Activated CD4-positive, alpha-beta T cell treated with anti-CD3 and anti-CD28 coated beads for 1 hour (primary cell): ENCODE results near the gene UBXN6.

ENCODE experiments used
- DNase-seq: peaks from one replicate; pipeline ENCODE4 v3.0.0-alpha.2; 2020

UBXN6 gene

GRCh38 chr19:4457654-4458395 is at the start of gene UBXN6:
TSS of gene UBXN6 (minus strand) at chr19:4457794. CDS start at chr19:4457697, 97 bp downstream.
- DNase-seq = peak; percentile 95

- DNase-seq = no peak
Measured at GRCh38 chr19:4507150-4507452, 49.5 kb upstream of the UBXN6 start.

GRCh38 chr19:4506449-4507149 is 49.0 kb upstream of the UBXN6 start:
- DNase-seq = no peak

- DNase-seq = no peak
Measured at GRCh38 chr19:4505570-4506448, 48.2 kb upstream of the UBXN6 start.

- no peak for DNase-seq
Measured at GRCh38 chr19:4504891-4505569, 47.4 kb upstream of the UBXN6 start.

GRCh38 chr19:4504297-4504701 is 46.7 kb upstream of the UBXN6 start:
- no peak for DNase-seq

- DNase-seq = no peak
Measured at GRCh38 chr19:4503825-4504170, 46.2 kb upstream of the UBXN6 start.

- no peak for DNase-seq
Measured at GRCh38 chr19:4503132-4503824, 45.7 kb upstream of the UBXN6 start.

GRCh38 chr19:4502282-4503131 is 44.9 kb upstream of the UBXN6 start:
- no peak for DNase-seq

- DNase-seq = no peak
Measured at GRCh38 chr19:4501691-4502090, 44.1 kb upstream of the UBXN6 start.

- DNase-seq = no peak
Measured at GRCh38 chr19:4500841-4501591, 43.4 kb upstream of the UBXN6 start.

GRCh38 chr19:4499855-4500254 is 42.3 kb upstream of the UBXN6 start:
- no peak for DNase-seq

- DNase-seq = no peak
Measured at GRCh38 chr19:4499318-4499717, 41.7 kb upstream of the UBXN6 start.

- DNase-seq = no peak
Measured at GRCh38 chr19:4498694-4499093, 41.1 kb upstream of the UBXN6 start.

- no peak for DNase-seq
Measured at GRCh38 chr19:4497770-4498389, 40.3 kb upstream of the UBXN6 start.

- no peak for DNase-seq
Measured at GRCh38 chr19:4496304-4496703, 38.7 kb upstream of the UBXN6 start.

GRCh38 chr19:4495471-4495870 is 37.9 kb upstream of the UBXN6 start:
- DNase-seq = no peak

- no peak for DNase-seq
Measured at GRCh38 chr19:4494691-4495064, 37.1 kb upstream of the UBXN6 start.

- no peak for DNase-seq
Measured at GRCh38 chr19:4493929-4494690, 36.5 kb upstream of the UBXN6 start.
